Testis (tissue), 2 donors: ENCODE data around the gene CHIT1.

Source experiments
- POLR2A ChIP-seq: fragments of 450-650 bp; IDR thresholded peaks from one replicate; pipeline ENCODE4 v1.6.1; 2017; ENCODE audit warnings: antibody characterized with exemption, mild to moderate bottlenecking, moderate library complexity
- TF ChIP-seq, protein P1 (sequence below), 3 experiments: fragments of 450-650 bp in 2 of 3; fragments of 200-600 bp in 1 of 3; sonication (generic) in 1 of 3; IDR thresholded peaks; one replicate each; pipeline ENCODE4 v1.5.1; 2016 to 2019; ENCODE audit warnings: antibody characterized with exemption in 3 of 3, mild to moderate bottlenecking in 2 of 3, moderate library complexity in 1 of 3

DNA sequence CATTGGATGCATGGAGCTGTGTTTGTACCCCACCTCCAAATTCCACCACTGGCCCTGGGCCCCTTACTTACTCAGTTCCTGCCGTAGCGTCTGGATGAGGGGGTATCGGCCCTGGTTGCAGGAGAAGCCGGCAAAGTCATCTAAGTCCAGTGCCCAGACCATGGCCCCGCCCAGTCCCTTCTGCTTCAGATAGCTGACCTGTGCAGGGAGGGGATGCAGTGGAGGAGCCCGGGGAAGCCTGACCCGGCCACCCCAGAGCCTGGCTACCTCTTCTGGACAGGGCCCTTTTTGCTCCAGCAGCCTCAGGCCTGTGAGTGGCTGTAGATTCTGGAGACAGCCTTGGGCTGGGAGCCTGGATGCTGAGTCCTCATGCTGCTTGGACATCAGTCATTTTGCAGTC is 11.8 kb downstream of the CHIT1 start:
- TF ChIP-seq, protein P1, sequence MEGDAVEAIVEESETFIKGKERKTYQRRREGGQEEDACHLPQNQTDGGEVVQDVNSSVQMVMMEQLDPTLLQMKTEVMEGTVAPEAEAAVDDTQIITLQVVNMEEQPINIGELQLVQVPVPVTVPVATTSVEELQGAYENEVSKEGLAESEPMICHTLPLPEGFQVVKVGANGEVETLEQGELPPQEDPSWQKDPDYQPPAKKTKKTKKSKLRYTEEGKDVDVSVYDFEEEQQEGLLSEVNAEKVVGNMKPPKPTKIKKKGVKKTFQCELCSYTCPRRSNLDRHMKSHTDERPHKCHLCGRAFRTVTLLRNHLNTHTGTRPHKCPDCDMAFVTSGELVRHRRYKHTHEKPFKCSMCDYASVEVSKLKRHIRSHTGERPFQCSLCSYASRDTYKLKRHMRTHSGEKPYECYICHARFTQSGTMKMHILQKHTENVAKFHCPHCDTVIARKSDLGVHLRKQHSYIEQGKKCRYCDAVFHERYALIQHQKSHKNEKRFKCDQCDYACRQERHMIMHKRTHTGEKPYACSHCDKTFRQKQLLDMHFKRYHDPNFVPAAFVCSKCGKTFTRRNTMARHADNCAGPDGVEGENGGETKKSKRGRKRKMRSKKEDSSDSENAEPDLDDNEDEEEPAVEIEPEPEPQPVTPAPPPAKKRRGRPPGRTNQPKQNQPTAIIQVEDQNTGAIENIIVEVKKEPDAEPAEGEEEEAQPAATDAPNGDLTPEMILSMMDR (IDR thresholded peaks at IDR 0.05) = no peak
- no peak for TF ChIP-seq POLR2A
